Vagina (tissue), 2 donors: ENCODE data around the gene DIPK1B.

Source experiments
- CTCF ChIP-seq, 3 experiments: fragments of 450-650 bp in 2 of 3; fragments of 200-600 bp in 1 of 3; sonication (generic) in 1 of 3; IDR thresholded peaks; one replicate each; pipeline ENCODE4 v1.5.1; 2017 to 2019; ENCODE audit warnings: antibody characterized with exemption in 3 of 3, mild to moderate bottlenecking in 2 of 3, moderate library complexity in 2 of 3
- POLR2A ChIP-seq, 2 donors: fragments of 450-650 bp; IDR thresholded peaks; one replicate each; pipeline ENCODE4 v1.6.1; 2017; ENCODE audit warnings: antibody characterized with exemption in 2 of 2, mild to moderate bottlenecking in 2 of 2, moderate library complexity in 2 of 2

- TF ChIP-seq CTCF (IDR thresholded peaks at IDR 0.05) (no peak), POLR2A (IDR thresholded peaks at IDR 0.05) (no peak)
Observed at GRCh38 chr9:136685790-136686533, 26.4 kb upstream of the DIPK1B start.
